B cell (primary cell): Measurements from ENCODE around the gene CCDC187. TPM values are rescaled to one million over a fixed set of nuclear protein-coding genes. Genes with fewer than 3 reads are reported as not detected.

Experiments
- ATAC-seq: fragments of 200-7000 bp; cut with Tn5 transposase; one replicate; pipeline ENCODE4 v1.10.0; 2021; ENCODE audit warnings: low read depth, mild to moderate bottlenecking, moderate number of reproducible peaks, moderate library complexity
- CTCF ChIA-PET: fragments of 350-600 bp; sonication (Branson Sonifier 250); formaldehyde crosslinking; loops from one replicate; lab custom pipeline; 2021; ENCODE audit warnings: antibody characterized with exemption, inconsistent platforms; lab: Charles Lee
- POLR2A ChIA-PET: fragments of 350-600 bp; sonication (Branson Sonifier 250); formaldehyde crosslinking; loops from one replicate; lab custom pipeline; 2021; ENCODE audit warnings: antibody characterized with exemption; lab: Charles Lee
- DNase-seq: peaks from one replicate; pipeline ENCODE4 v3.0.0; 2013
- H2AFZ ChIP-seq: 2 replicates; pipeline ENCODE4 v1.6.1; 2012; ENCODE audit warnings: mild to moderate bottlenecking, low read depth, low read length; ENCODE audit not compliant: insufficient read depth, poor library complexity, severe bottlenecking
- H3K27ac ChIP-seq, 2 donors: 1 replicate in 1 of 2; 2 replicates in 1 of 2; pipeline ENCODE4 v1.5.1; 2012 to 2013; ENCODE audit warnings: low read length in 2 of 2, mild to moderate bottlenecking in 2 of 2, moderate library complexity in 1 of 2
- H3K27me3 ChIP-seq, 4 experiments: fragments of 200-600 bp in 1 of 4; sonication (generic) in 1 of 4; replicated peaks in 1 of 4; 1 replicate in 2 of 4; 2 replicates in 2 of 4; pipeline versions ENCODE4 v1.6.1 to v1.7.0; 2013 to 2016; ENCODE audit warnings: low read length in 3 of 4, mild to moderate bottlenecking in 2 of 4, mixed read lengths in 1 of 4, moderate library complexity in 1 of 4; ENCODE audit not compliant: insufficient read depth in 4 of 4, control insufficient read depth in 3 of 4; ENCODE audit errors: control extremely low read depth in 1 of 4
- H3K36me3 ChIP-seq, 2 experiments: replicated peaks in 1 of 2; 1 replicate in 1 of 2; 2 replicates in 1 of 2; pipeline versions ENCODE4 v1.6.1 to v1.7.1; 2013; ENCODE audit warnings: low read length in 1 of 2; ENCODE audit not compliant: insufficient read depth in 2 of 2, control insufficient read depth in 1 of 2; ENCODE audit errors: control extremely low read depth in 1 of 2, extremely low read depth in 1 of 2
- H3K4me1 ChIP-seq, 2 donors: fragments of 200-600 bp in 1 of 2; sonication (generic) in 1 of 2; 1 replicate in 1 of 2; 2 replicates in 1 of 2; pipeline versions ENCODE4 v1.5.1 to v1.6.1; 2013 to 2017; ENCODE audit warnings: low read length in 2 of 2; ENCODE audit not compliant: control insufficient read depth in 2 of 2, insufficient read depth in 2 of 2
- H3K4me2 ChIP-seq: replicated peaks from 2 replicates; pipeline ENCODE3; 2012; ENCODE audit warnings: mild to moderate bottlenecking, low read depth, low read length; ENCODE audit not compliant: poor library complexity, severe bottlenecking
- H3K4me3 ChIP-seq, 5 experiments: fragments of 200-600 bp in 1 of 5; sonication (generic) in 1 of 5; 1 replicate in 3 of 5; 2 replicates in 2 of 5; pipeline versions ENCODE4 v1.5.1 to v1.7.0; 2011 to 2016; ENCODE audit warnings: low read length in 4 of 5, mild to moderate bottlenecking in 4 of 5, low read depth in 2 of 5, control low read depth in 1 of 5, moderate library complexity in 1 of 5; ENCODE audit not compliant: insufficient read depth in 1 of 5; ENCODE audit errors: control extremely low read depth in 1 of 5, extremely low read depth in 1 of 5
- H3K79me2 ChIP-seq: fragments of 200-600 bp; sonication (generic); one replicate; pipeline ENCODE4 v1.6.0; 2016; ENCODE audit warnings: low read length; ENCODE audit not compliant: control insufficient read depth, insufficient read depth
- H3K9ac ChIP-seq: fragments of 200-600 bp; sonication (generic); 2 replicates; pipeline ENCODE4 v1.6.1; 2017; ENCODE audit warnings: mild to moderate bottlenecking, low read length, moderate library complexity
- H3K9me3 ChIP-seq, 3 donors: one replicate each; pipeline versions ENCODE4 v1.6.1 to v1.7.1; 2013; ENCODE audit warnings: low read length in 2 of 3; ENCODE audit not compliant: control insufficient read depth in 2 of 3, insufficient read depth in 1 of 3; ENCODE audit errors: control extremely low read depth in 1 of 3
- H4K20me1 ChIP-seq: 2 replicates; pipeline ENCODE4 v1.6.0; 2012; ENCODE audit warnings: mild to moderate bottlenecking, low read length; ENCODE audit not compliant: insufficient read depth, control insufficient read depth, poor library complexity, severe bottlenecking
- H3K27ac Mint-ChIP-seq: one replicate; pipeline ENCODE4 v1.8.0; 2021; ENCODE audit warnings: mixed read lengths
- H3K27me3 Mint-ChIP-seq: one replicate; pipeline ENCODE4 v1.8.0; 2021; ENCODE audit warnings: mixed read lengths
- H3K4me1 Mint-ChIP-seq: one replicate; pipeline ENCODE4 v1.8.0; 2021; ENCODE audit warnings: mixed read lengths
- H3K4me3 Mint-ChIP-seq: one replicate; pipeline ENCODE4 v1.8.0; 2021; ENCODE audit warnings: mixed read lengths
- H3K9me3 Mint-ChIP-seq: one replicate; pipeline ENCODE4 v1.8.0; 2022; ENCODE audit warnings: mixed read lengths; ENCODE audit not compliant: insufficient read depth
- EZH2 ChIP-seq: IDR thresholded peaks from 2 replicates; pipeline ENCODE4 v1.6.1; 2012; ENCODE audit warnings: borderline replicate concordance, low read depth, mild to moderate bottlenecking, moderate library complexity, low read length; ENCODE audit not compliant: insufficient read depth, poor library complexity, severe bottlenecking
- WGBS: methylation state at CpG from one replicate; pipeline ENCODE4 v1.1.5; 2013; ENCODE audit warnings: missing lambda C conversion rate; ENCODE audit not compliant: insufficient coverage; 5-methylcytosine and 5-hydroxymethylcytosine counted together
- intact Hi-C: fragments of 100-400 bp; cut with micrococcal nuclease; formaldehyde crosslinking; loops from one replicate; pipeline ENCODE4 v1.10.0; 2022
- polyA plus RNA-seq: library from polyadenylated mRNA; depleted of rRNA; stranded (reverse); fragments of >200 nt; gene quantifications from 2 replicates; pipeline ENCODE4 v1.2.3, GENCODE V29; 2012
- total RNA-seq, 2 donors: library from RNA; stranded (reverse); fragments of 120-200 nt in 1 of 2; gene quantifications; 1 replicate in 1 of 2; 2 replicates in 1 of 2; pipeline versions ENCODE4 v1.2.3 to v1.2.4, GENCODE V29; 2013 to 2022
- TF ChIP-seq, protein P1 (sequence below): fragments of 200-600 bp; IDR thresholded peaks from one replicate; pipeline ENCODE4 v1.8.0; 2022; ENCODE audit warnings: antibody characterized with exemption, mild to moderate bottlenecking

CCDC187 gene
- total and polyA plus RNA-seq, 2 donors (not counting 1 experiment from before 2014, with no cell fraction given): 1.5 to 7.6 TPM

DNA sequence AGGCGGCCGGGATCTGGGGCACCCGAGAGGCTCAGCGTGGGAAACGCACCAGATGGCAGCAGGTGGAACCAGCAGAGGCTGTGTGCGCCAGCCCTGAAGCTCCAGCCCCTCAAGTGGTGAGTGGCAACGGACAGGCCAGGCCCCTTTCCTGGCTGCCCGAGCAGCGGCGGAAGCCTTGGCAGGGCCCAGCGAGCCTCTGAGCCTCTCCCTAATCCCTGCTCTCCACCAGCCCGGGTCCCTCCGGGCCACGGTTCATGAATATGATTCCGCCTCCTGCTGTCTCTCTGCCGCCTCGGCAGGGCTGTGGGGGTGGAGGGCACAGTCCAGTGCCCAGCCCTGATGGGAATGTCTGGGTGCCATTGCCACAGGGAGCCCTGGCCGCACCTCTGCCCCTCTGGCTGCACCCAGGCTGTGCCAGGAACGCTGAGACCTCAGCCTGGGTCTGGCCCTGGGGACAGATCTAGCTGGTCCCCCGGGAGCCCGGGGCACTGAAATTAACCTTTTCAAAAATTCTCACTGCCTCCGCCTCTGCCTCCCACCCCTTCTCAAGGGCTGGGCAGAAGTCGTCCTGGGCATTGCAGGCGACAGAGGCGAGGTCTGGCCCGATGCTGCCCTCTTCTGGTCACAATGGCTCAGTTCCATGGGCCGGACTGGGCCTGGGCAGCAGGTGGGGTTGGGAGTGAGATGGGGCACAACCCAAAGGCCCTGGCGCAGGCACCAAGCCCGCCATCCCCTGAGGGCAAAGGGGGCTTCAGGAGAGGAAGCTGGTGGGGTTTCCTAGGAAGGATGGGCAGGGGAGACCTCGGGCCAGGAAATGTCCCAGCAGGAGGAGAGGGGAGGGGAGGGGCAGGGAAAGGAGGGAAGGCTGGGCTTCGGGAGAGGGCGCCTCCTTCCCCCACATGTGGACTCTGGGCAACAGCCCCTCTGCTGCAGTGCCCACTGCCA is 20.3 kb downstream of the CCDC187 start:
- Histone ChIP-seq H3K4me2 (peak overlapping the region; percentile 88), H3K27me3 (peaks cover 0 to 3% (median 0%) of the 10 kb centered on the region in 4 experiments), H3K36me3 (no peaks in the 10 kb centered on the region), H3K9me3 (peaks cover 0 to 7% (median 0%) of the 10 kb centered on the region in 3 donors), H3K27ac (peak overlapping the region in 1 of 2 donors; percentile 33), H3K4me3 (peak overlapping the region in 4 of 5 experiments; percentile 10 to 53 (median 39)), H3K79me2 (no peaks in the 10 kb centered on the region), H2AFZ (peak overlapping the region; percentile 70), H4K20me1 (no peaks in the 10 kb centered on the region), H3K4me1 (peaks cover 18 to 25% of the 10 kb centered on the region in 2 donors), H3K9ac (peak overlapping the region; percentile 58)
- intact Hi-C loops: loop anchor here (1.0 kb wide), 8 partner anchors 16 to 316 kb away; partner anchors contain the start of gene SNAPC4
- Mint-ChIP-seq H3K4me3 (peak overlapping the region; percentile 94), H3K27ac (peak overlapping the region; percentile 86), H3K27me3 (peaks cover 13% of the 10 kb centered on the region), H3K9me3 (no peaks in the 10 kb centered on the region), H3K4me1 (peaks cover 23% of the 10 kb centered on the region)
- CTCF ChIA-PET: interaction anchor here (0.6 to 6.2 kb wide), 29 partner anchors 9 to 316 kb away, joined by 3 to 103 read pairs (median 4); partner anchors contain the start of gene DNLZ
- ATAC-seq (peak; percentile 84), DNase-seq (peak; percentile 89)
- TF ChIP-seq, protein P1, sequence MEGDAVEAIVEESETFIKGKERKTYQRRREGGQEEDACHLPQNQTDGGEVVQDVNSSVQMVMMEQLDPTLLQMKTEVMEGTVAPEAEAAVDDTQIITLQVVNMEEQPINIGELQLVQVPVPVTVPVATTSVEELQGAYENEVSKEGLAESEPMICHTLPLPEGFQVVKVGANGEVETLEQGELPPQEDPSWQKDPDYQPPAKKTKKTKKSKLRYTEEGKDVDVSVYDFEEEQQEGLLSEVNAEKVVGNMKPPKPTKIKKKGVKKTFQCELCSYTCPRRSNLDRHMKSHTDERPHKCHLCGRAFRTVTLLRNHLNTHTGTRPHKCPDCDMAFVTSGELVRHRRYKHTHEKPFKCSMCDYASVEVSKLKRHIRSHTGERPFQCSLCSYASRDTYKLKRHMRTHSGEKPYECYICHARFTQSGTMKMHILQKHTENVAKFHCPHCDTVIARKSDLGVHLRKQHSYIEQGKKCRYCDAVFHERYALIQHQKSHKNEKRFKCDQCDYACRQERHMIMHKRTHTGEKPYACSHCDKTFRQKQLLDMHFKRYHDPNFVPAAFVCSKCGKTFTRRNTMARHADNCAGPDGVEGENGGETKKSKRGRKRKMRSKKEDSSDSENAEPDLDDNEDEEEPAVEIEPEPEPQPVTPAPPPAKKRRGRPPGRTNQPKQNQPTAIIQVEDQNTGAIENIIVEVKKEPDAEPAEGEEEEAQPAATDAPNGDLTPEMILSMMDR: peak; percentile 92
- TF ChIP-seq EZH2: no peak
- 12% methylated on average over 26 of the region's 32 CpGs for WGBS
- POLR2A ChIA-PET: interaction anchor here (0.6 to 1.4 kb wide), 4 partner anchors 16 to 113 kb away, joined by 3 to 5 read pairs (median 4); no protein-coding TSS in a partner anchor
